Breast epithelium (tissue), 3 donors: ENCODE measurements around the gene ASB5.

Experiments
- POLR2A ChIP-seq: fragments of 450-650 bp; IDR thresholded peaks from one replicate; pipeline ENCODE4 v1.6.1; 2016; ENCODE audit warnings: antibody characterized with exemption, mild to moderate bottlenecking, moderate library complexity
- POLR2AphosphoS5 ChIP-seq, 3 donors: sonication (generic); formaldehyde crosslinking; IDR thresholded peaks; one replicate each; pipeline ENCODE4 v1.6.1; 2017; ENCODE audit warnings: antibody characterized with exemption in 3 of 3
- TF ChIP-seq, protein P1 (sequence below), 3 donors: fragments of 450-650 bp; IDR thresholded peaks; one replicate each; pipeline ENCODE4 v1.5.1; 2016 to 2017; ENCODE audit warnings: antibody characterized with exemption in 3 of 3, mild to moderate bottlenecking in 3 of 3, moderate library complexity in 3 of 3

GRCh38 chr4:176198316-176198903 is 70.6 kb downstream of the ASB5 start:
- TF ChIP-seq, protein P1, sequence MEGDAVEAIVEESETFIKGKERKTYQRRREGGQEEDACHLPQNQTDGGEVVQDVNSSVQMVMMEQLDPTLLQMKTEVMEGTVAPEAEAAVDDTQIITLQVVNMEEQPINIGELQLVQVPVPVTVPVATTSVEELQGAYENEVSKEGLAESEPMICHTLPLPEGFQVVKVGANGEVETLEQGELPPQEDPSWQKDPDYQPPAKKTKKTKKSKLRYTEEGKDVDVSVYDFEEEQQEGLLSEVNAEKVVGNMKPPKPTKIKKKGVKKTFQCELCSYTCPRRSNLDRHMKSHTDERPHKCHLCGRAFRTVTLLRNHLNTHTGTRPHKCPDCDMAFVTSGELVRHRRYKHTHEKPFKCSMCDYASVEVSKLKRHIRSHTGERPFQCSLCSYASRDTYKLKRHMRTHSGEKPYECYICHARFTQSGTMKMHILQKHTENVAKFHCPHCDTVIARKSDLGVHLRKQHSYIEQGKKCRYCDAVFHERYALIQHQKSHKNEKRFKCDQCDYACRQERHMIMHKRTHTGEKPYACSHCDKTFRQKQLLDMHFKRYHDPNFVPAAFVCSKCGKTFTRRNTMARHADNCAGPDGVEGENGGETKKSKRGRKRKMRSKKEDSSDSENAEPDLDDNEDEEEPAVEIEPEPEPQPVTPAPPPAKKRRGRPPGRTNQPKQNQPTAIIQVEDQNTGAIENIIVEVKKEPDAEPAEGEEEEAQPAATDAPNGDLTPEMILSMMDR (IDR thresholded peaks at IDR 0.05) = no peak
- TF ChIP-seq POLR2A (no peak), POLR2AphosphoS5 (IDR thresholded peaks at IDR 0.05) (no peak)
